Neural cell (in vitro differentiated cells): ENCODE measurements around the gene KRT86. TPM values are rescaled to one million over a fixed set of nuclear protein-coding genes. Genes with fewer than 3 reads are reported as not detected.

Source experiments
- H2AFZ ChIP-seq: fragments of 200-600, 300-800 bp; sonication (generic), shearing (Covaris generic); 2 replicates; pipeline ENCODE4 v1.6.0; 2014; ENCODE audit warnings: low read depth, mild to moderate bottlenecking, antibody characterized with exemption, low read length, moderate library complexity
- H3F3A ChIP-seq: fragments of 200-600 bp; shearing (Covaris generic); 2 replicates; pipeline ENCODE4 v1.6.1; 2016; ENCODE audit warnings: mild to moderate bottlenecking, moderate library complexity, mixed read lengths, antibody characterized with exemption, low read length; ENCODE audit not compliant: insufficient read depth, poor library complexity, severe bottlenecking
- H3K27ac ChIP-seq: fragments of 200-600, 300-800 bp; sonication (generic), shearing (Covaris generic); 2 replicates; pipeline ENCODE4 v1.5.1; 2014; ENCODE audit warnings: mild to moderate bottlenecking, low read length, moderate library complexity
- H3K27me3 ChIP-seq: fragments of 300-800, 200-600 bp; sonication (generic), shearing (Covaris generic); 2 replicates; pipeline ENCODE4 v1.6.0; 2014; ENCODE audit warnings: mild to moderate bottlenecking, low read depth, low read length, moderate library complexity; ENCODE audit not compliant: insufficient read depth
- H3K36me3 ChIP-seq: fragments of 300-800, 200-600 bp; sonication (generic), shearing (Covaris generic); 2 replicates; pipeline ENCODE4 v1.5.1; 2014; ENCODE audit warnings: mild to moderate bottlenecking, antibody characterized with exemption, low read length, moderate library complexity; ENCODE audit not compliant: insufficient read depth
- H3K4me2 ChIP-seq: fragments of 300-800, 200-600 bp; sonication (generic), shearing (Covaris generic); 2 replicates; pipeline ENCODE4 v1.6.0; 2014; ENCODE audit warnings: mild to moderate bottlenecking, low read length
- H3K4me3 ChIP-seq: fragments of 300-800, 200-600 bp; sonication (generic), shearing (Covaris generic); 2 replicates; pipeline ENCODE4 v1.5.1; 2014; ENCODE audit warnings: mild to moderate bottlenecking, low read length, moderate library complexity
- H3K79me2 ChIP-seq: fragments of 200-600 bp; shearing (Covaris generic); replicated peaks from 2 replicates; pipeline ENCODE4 v1.6.0; 2014; ENCODE audit warnings: mild to moderate bottlenecking, low read length, moderate library complexity; ENCODE audit not compliant: insufficient read depth
- H3K9ac ChIP-seq: fragments of 300-800, 200-600 bp; sonication (generic), shearing (Covaris generic); 2 replicates; pipeline ENCODE4 v1.6.1; 2016; ENCODE audit warnings: mild to moderate bottlenecking, low read length, mixed read lengths
- H3K9me2 ChIP-seq: fragments of 200-600 bp; shearing (Covaris generic); 2 replicates; pipeline ENCODE4 v1.6.1; 2016; ENCODE audit warnings: mild to moderate bottlenecking, low read length, mixed read lengths; ENCODE audit not compliant: insufficient read depth
- H3K9me3 ChIP-seq: fragments of 200-600, 300-800 bp; sonication (generic), shearing (Covaris generic); 2 replicates; pipeline ENCODE4 v1.6.1; 2016; ENCODE audit warnings: mild to moderate bottlenecking, mixed run types, low read length, moderate library complexity, mixed read lengths
- H4K20me1 ChIP-seq: fragments of 200-600 bp; shearing (Covaris generic); 2 replicates; pipeline ENCODE4 v1.6.1; 2016; ENCODE audit warnings: mild to moderate bottlenecking, mixed run types; ENCODE audit not compliant: insufficient read depth
- CTCF ChIP-seq: fragments of 450-650 bp; IDR thresholded peaks from 2 replicates; pipeline ENCODE4 v1.5.1; 2014; ENCODE audit warnings: antibody characterized with exemption, mild to moderate bottlenecking, moderate library complexity; ENCODE audit not compliant: poor library complexity, severe bottlenecking
- EP300 ChIP-seq: fragments of 450-650 bp; conservative IDR thresholded peaks from 2 replicates; pipeline ENCODE4 v1.6.1; 2014; ENCODE audit warnings: antibody characterized with exemption, mild to moderate bottlenecking, moderate library complexity; ENCODE audit not compliant: poor library complexity, severe bottlenecking
- EZH2 ChIP-seq: fragments of 200-600, 300-800 bp; shearing (Covaris generic), sonication (generic); IDR thresholded peaks from 2 replicates; pipeline ENCODE4 v1.6.1; 2014; ENCODE audit warnings: antibody characterized with exemption, low read length, borderline replicate concordance, mild to moderate bottlenecking; ENCODE audit not compliant: insufficient read depth, poor library complexity, severe bottlenecking
- MXI1 ChIP-seq: fragments of 450-650 bp; conservative IDR thresholded peaks from 2 replicates; pipeline ENCODE4 v1.6.1; 2014; ENCODE audit warnings: antibody characterized with exemption, mild to moderate bottlenecking; ENCODE audit not compliant: poor library complexity, severe bottlenecking
- POLR2AphosphoS5 ChIP-seq: IDR thresholded peaks from 2 replicates; pipeline ENCODE4 v1.6.1; 2012
- RAD21 ChIP-seq: fragments of 450-650 bp; conservative IDR thresholded peaks from 2 replicates; pipeline ENCODE4 v1.6.1; 2014; ENCODE audit warnings: antibody characterized with exemption, mild to moderate bottlenecking, moderate library complexity
- SMC3 ChIP-seq: fragments of 450-650 bp; conservative IDR thresholded peaks from 2 replicates; pipeline ENCODE4 v1.6.1; 2014; ENCODE audit warnings: antibody characterized with exemption, mild to moderate bottlenecking, moderate library complexity; ENCODE audit not compliant: poor library complexity
- TAF1 ChIP-seq: IDR thresholded peaks from 2 replicates; pipeline ENCODE4 v1.6.1; 2012; ENCODE audit warnings: low read depth
- polyA plus RNA-seq: library from polyadenylated mRNA; depleted of rRNA; stranded (reverse); fragments of >200 nt; gene quantifications from 2 replicates; pipeline ENCODE4 v1.2.3, GENCODE V29; 2014
- TF ChIP-seq, protein P1 (sequence below): IDR thresholded peaks from 2 replicates; pipeline ENCODE4 v1.6.1; 2012; ENCODE audit warnings: borderline replicate concordance

KRT86 gene
- polyA plus RNA-seq, 1 donor from 2014 or later = not detected

GRCh38 chr12:52266514-52266913 is 7.9 kb upstream of the KRT86 start:
- TF ChIP-seq, protein P1, sequence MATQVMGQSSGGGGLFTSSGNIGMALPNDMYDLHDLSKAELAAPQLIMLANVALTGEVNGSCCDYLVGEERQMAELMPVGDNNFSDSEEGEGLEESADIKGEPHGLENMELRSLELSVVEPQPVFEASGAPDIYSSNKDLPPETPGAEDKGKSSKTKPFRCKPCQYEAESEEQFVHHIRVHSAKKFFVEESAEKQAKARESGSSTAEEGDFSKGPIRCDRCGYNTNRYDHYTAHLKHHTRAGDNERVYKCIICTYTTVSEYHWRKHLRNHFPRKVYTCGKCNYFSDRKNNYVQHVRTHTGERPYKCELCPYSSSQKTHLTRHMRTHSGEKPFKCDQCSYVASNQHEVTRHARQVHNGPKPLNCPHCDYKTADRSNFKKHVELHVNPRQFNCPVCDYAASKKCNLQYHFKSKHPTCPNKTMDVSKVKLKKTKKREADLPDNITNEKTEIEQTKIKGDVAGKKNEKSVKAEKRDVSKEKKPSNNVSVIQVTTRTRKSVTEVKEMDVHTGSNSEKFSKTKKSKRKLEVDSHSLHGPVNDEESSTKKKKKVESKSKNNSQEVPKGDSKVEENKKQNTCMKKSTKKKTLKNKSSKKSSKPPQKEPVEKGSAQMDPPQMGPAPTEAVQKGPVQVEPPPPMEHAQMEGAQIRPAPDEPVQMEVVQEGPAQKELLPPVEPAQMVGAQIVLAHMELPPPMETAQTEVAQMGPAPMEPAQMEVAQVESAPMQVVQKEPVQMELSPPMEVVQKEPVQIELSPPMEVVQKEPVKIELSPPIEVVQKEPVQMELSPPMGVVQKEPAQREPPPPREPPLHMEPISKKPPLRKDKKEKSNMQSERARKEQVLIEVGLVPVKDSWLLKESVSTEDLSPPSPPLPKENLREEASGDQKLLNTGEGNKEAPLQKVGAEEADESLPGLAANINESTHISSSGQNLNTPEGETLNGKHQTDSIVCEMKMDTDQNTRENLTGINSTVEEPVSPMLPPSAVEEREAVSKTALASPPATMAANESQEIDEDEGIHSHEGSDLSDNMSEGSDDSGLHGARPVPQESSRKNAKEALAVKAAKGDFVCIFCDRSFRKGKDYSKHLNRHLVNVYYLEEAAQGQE = no peak
- TF ChIP-seq TAF1 (no peak), EZH2 (no peak), SMC3 (no peak), MXI1 (no peak), EP300 (no peak), RAD21 (no peak), CTCF (no peak), POLR2AphosphoS5 (no peak)
- H3K4me3 ChIP-seq = no peak overlapping the region

DNA sequence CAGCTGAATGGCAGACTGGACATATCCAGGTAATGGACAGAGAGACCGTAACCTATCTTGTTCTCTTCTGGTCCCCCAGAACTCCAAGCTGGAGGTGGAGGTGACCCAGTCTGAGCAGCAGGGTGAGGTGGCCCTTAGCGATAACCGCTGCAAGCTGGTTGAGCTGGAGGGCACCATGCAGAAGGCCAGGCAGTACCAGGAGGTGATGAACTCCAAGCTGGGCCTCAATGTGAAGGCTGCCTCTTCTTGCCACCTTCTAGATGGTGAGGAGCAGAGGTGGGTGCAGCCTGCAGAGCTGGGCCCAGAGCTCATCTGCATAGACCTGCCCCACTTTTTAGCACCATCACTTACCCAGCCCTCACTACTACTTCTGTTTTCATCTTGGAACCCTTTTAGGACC is 7.2 kb upstream of the KRT86 start:
- Histone ChIP-seq H3F3A (no peaks in the 10 kb centered on the region), H3K4me3 (no peak overlapping the region), H3K79me2 (no peaks in the 10 kb centered on the region), H3K9me3 (no peaks in the 10 kb centered on the region), H2AFZ (no peak overlapping the region), H3K9ac (no peak overlapping the region), H3K27ac (no peak overlapping the region), H3K4me2 (no peak overlapping the region), H3K27me3 (no peaks in the 10 kb centered on the region), H4K20me1 (no peaks in the 10 kb centered on the region), H3K36me3 (no peaks in the 10 kb centered on the region), H3K9me2 (no peaks in the 10 kb centered on the region)
- TF ChIP-seq RAD21 (no peak), CTCF (no peak)

More at GRCh38 chr12:52266514-52266913, 7.9 kb upstream of the KRT86 start:
- Histone ChIP-seq H3K9me2 (no peaks in the 10 kb centered on the region), H3K9ac (no peak overlapping the region), H3F3A (no peaks in the 10 kb centered on the region), H3K27ac (no peak overlapping the region), H3K27me3 (no peaks in the 10 kb centered on the region), H4K20me1 (no peaks in the 10 kb centered on the region), H3K36me3 (no peaks in the 10 kb centered on the region), H3K9me3 (no peaks in the 10 kb centered on the region), H3K79me2 (no peaks in the 10 kb centered on the region), H3K4me2 (no peak overlapping the region), H2AFZ (no peak overlapping the region)
